HepG2 (cell line): ENCODE results near the gene ITCH.

Source experiments
- CHCHD3 ChIP-seq: sonication (generic); formaldehyde crosslinking; IDR thresholded peaks from 2 replicates; pipeline ENCODE4 v1.8.0; 2022; ENCODE audit warnings: mild to moderate bottlenecking, missing genetic modification reagents, moderate library complexity
- HNF4G ChIP-seq, 2 experiments: sonication (generic) in 1 of 2; formaldehyde crosslinking in 1 of 2; IDR thresholded peaks; 2 replicates each; pipeline versions ENCODE4 v1.4.0 to v1.6.1; 2011 to 2020; ENCODE audit warnings: borderline replicate concordance in 2 of 2, low read depth in 2 of 2, mild to moderate bottlenecking in 2 of 2, low read length in 1 of 2, missing genetic modification reagents in 1 of 2, moderate library complexity in 1 of 2
- NFATC3 ChIP-seq: sonication (generic); formaldehyde crosslinking; IDR thresholded peaks from 2 replicates; pipeline ENCODE4 v1.5.1; 2020; ENCODE audit warnings: mild to moderate bottlenecking, missing genetic modification reagents
- NFE2L1 ChIP-seq: sonication (generic); formaldehyde crosslinking; IDR thresholded peaks from 2 replicates; pipeline ENCODE4 v1.4.0; 2020; ENCODE audit warnings: missing genetic modification reagents, mild to moderate bottlenecking, borderline replicate concordance
- NR2F6 ChIP-seq, 2 experiments: IDR thresholded peaks; 2 replicates each; pipeline ENCODE4 v1.6.1; 2016; ENCODE audit warnings: antibody characterized with exemption in 1 of 2, mild to moderate bottlenecking in 1 of 2
- SRSF9 ChIP-seq: fragments of 200-400 bp; formaldehyde crosslinking; IDR thresholded peaks from 2 replicates; pipeline ENCODE4 v1.6.1; 2018; ENCODE audit warnings: borderline replicate concordance, mild to moderate bottlenecking, low read depth, low read length; ENCODE audit not compliant: insufficient read depth, poor library complexity, severe bottlenecking
- ZNF660 ChIP-seq: sonication (generic); formaldehyde crosslinking; IDR thresholded peaks from 2 replicates; pipeline ENCODE4 v1.5.1; 2020; ENCODE audit warnings: mild to moderate bottlenecking, low read depth, missing genetic modification reagents, borderline replicate concordance
- TF ChIP-seq, protein P1 (sequence below): sonication (generic); formaldehyde crosslinking; IDR thresholded peaks from 2 replicates; pipeline ENCODE4 v1.4.0; 2020; ENCODE audit warnings: missing genetic modification reagents
- TF ChIP-seq, protein P2 (sequence below): IDR thresholded peaks from 2 replicates; pipeline ENCODE4 v1.6.1; 2016; ENCODE audit warnings: control low read depth
- TF ChIP-seq, protein P3 (sequence below): sonication (generic); formaldehyde crosslinking; IDR thresholded peaks from 2 replicates; pipeline ENCODE4 v1.5.0; 2020; ENCODE audit warnings: mild to moderate bottlenecking, missing genetic modification reagents, moderate library complexity
- TF ChIP-seq, protein P4 (sequence below): sonication (generic); formaldehyde crosslinking; conservative IDR thresholded peaks from 2 replicates; pipeline ENCODE4 v1.4.0; 2020; ENCODE audit warnings: missing genetic modification reagents

DNA sequence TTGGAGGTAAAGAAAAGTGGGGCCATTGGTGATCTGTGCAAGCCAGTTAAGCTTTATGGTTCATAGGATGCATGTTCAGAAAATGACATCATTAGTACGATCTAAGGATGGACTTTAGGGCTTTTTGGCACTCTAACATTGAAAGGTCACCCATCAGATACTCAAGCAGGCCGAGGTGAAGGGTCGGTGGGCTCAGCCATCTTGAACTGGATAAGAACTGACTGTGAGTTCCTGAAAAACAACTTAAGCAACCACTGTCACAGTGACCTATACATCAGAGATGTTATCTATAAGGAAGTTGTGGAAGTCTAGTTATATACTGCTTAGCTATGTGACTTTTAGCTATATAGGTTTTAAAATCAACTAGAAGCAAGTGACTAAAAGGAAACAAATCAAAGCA, 13.0 kb upstream of the ITCH start:
- no peak for TF ChIP-seq NFATC3 (CRISPR knock-in tag)
- TF ChIP-seq, protein P1, sequence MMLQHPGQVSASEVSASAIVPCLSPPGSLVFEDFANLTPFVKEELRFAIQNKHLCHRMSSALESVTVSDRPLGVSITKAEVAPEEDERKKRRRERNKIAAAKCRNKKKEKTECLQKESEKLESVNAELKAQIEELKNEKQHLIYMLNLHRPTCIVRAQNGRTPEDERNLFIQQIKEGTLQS (CRISPR knock-in tag) = no peak
- TF ChIP-seq NR2F6 (IDR thresholded peaks at IDR 0.05) = no peak
- TF ChIP-seq NR2F6 (CRISPR knock-in tag; IDR thresholded peaks at IDR 0.05) = no peak
- no peak for TF ChIP-seq NFE2L1
- no peak for TF ChIP-seq SRSF9
- TF ChIP-seq CHCHD3 (CRISPR knock-in tag) = no peak
- TF ChIP-seq, protein P2, sequence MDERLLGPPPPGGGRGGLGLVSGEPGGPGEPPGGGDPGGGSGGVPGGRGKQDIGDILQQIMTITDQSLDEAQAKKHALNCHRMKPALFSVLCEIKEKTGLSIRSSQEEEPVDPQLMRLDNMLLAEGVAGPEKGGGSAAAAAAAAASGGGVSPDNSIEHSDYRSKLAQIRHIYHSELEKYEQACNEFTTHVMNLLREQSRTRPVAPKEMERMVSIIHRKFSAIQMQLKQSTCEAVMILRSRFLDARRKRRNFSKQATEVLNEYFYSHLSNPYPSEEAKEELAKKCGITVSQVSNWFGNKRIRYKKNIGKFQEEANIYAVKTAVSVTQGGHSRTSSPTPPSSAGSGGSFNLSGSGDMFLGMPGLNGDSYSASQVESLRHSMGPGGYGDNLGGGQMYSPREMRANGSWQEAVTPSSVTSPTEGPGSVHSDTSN (CRISPR knock-in tag) = 0 out of 2 replicates have a peak, but pooled peaks have one; percentile 25
- TF ChIP-seq, protein P3, sequence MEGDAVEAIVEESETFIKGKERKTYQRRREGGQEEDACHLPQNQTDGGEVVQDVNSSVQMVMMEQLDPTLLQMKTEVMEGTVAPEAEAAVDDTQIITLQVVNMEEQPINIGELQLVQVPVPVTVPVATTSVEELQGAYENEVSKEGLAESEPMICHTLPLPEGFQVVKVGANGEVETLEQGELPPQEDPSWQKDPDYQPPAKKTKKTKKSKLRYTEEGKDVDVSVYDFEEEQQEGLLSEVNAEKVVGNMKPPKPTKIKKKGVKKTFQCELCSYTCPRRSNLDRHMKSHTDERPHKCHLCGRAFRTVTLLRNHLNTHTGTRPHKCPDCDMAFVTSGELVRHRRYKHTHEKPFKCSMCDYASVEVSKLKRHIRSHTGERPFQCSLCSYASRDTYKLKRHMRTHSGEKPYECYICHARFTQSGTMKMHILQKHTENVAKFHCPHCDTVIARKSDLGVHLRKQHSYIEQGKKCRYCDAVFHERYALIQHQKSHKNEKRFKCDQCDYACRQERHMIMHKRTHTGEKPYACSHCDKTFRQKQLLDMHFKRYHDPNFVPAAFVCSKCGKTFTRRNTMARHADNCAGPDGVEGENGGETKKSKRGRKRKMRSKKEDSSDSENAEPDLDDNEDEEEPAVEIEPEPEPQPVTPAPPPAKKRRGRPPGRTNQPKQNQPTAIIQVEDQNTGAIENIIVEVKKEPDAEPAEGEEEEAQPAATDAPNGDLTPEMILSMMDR (CRISPR knock-in tag) = no peak
- TF ChIP-seq ZNF660 (CRISPR knock-in tag) = no peak
- TF ChIP-seq, protein P4, sequence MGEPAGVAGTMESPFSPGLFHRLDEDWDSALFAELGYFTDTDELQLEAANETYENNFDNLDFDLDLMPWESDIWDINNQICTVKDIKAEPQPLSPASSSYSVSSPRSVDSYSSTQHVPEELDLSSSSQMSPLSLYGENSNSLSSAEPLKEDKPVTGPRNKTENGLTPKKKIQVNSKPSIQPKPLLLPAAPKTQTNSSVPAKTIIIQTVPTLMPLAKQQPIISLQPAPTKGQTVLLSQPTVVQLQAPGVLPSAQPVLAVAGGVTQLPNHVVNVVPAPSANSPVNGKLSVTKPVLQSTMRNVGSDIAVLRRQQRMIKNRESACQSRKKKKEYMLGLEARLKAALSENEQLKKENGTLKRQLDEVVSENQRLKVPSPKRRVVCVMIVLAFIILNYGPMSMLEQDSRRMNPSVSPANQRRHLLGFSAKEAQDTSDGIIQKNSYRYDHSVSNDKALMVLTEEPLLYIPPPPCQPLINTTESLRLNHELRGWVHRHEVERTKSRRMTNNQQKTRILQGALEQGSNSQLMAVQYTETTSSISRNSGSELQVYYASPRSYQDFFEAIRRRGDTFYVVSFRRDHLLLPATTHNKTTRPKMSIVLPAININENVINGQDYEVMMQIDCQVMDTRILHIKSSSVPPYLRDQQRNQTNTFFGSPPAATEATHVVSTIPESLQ (CRISPR knock-in tag) = no peak
- no peak for TF ChIP-seq HNF4G (IDR thresholded peaks at IDR 0.05; ENCODE audit: borderline replicate concordance, low read depth, low read length)
- TF ChIP-seq HNF4G (CRISPR knock-in tag; IDR thresholded peaks at IDR 0.05; ENCODE audit: borderline replicate concordance, low read depth) = no peak
